Mesothelial cell of epicardium (in vitro differentiated cells): ENCODE measurements around the gene RNASEH2C. TPM values are rescaled to one million over a fixed set of nuclear protein-coding genes. Genes with fewer than 3 reads are reported as not detected.

Experiments
- DNase-seq, 2 experiments: peaks; one replicate each; pipeline ENCODE4 v3.0.0; 2021; ENCODE audit warnings: low spot score in 2 of 2; ENCODE audit not compliant: unreplicated experiment in 2 of 2
- H3K27ac Mint-ChIP-seq: 2 replicates; pipeline ENCODE4 v1.8.0; 2021; ENCODE audit warnings: mixed read lengths
- H3K27me3 Mint-ChIP-seq: 2 replicates; pipeline ENCODE4 v1.8.0; 2021; ENCODE audit warnings: low read depth, mixed read lengths
- H3K36me3 Mint-ChIP-seq: 2 replicates; pipeline ENCODE4 v1.8.0; 2021; ENCODE audit warnings: mixed read lengths
- H3K4me1 Mint-ChIP-seq: 2 replicates; pipeline ENCODE4 v1.8.0; 2021; ENCODE audit warnings: mixed read lengths
- H3K4me3 Mint-ChIP-seq: 2 replicates; pipeline ENCODE4 v1.8.0; 2021; ENCODE audit warnings: mild to moderate bottlenecking, moderate library complexity, mixed read lengths
- H3K9me3 Mint-ChIP-seq: 2 replicates; pipeline ENCODE4 v1.8.0; 2021; ENCODE audit warnings: mixed read lengths
- CTCF ChIP-seq: fragments of 200-600 bp; sonication (generic); IDR thresholded peaks from one replicate; pipeline ENCODE4 v1.5.0; 2021; ENCODE audit warnings: antibody characterized with exemption; ENCODE audit not compliant: unreplicated experiment
- total RNA-seq: library from RNA; stranded (reverse); gene quantifications from 3 replicates; pipeline ENCODE4 v1.2.1, GENCODE V29; 2021

Gene RNASEH2C
- total RNA-seq, 1 donor from 2014 or later, result 45.0 TPM

- H3K27ac Mint-ChIP-seq, result no peak overlapping the region
- H3K36me3 Mint-ChIP-seq, result peaks cover 2% of the 10 kb centered on the region
- TF ChIP-seq CTCF, result no peak
- no peaks in the 10 kb centered on the region for H3K4me1 Mint-ChIP-seq
- no peak overlapping the region for H3K4me3 Mint-ChIP-seq
- peaks cover 4% of the 10 kb centered on the region for H3K27me3 Mint-ChIP-seq
- no peaks in the 10 kb centered on the region for H3K9me3 Mint-ChIP-seq
- DNase-seq, result no peak
These were observed 47.6 kb downstream of the RNASEH2C start for GRCh38 chr11:65672982-65673381.

GRCh38 chr11:65672180-65672860 lies 48.3 kb downstream of the RNASEH2C start:
- H3K9me3 Mint-ChIP-seq, result no peaks in the 10 kb centered on the region
- H3K27me3 Mint-ChIP-seq, result peaks cover 4% of the 10 kb centered on the region
- H3K27ac Mint-ChIP-seq, result no peak overlapping the region
- DNase-seq, result no peak
- H3K4me1 Mint-ChIP-seq, result no peaks in the 10 kb centered on the region
- H3K36me3 Mint-ChIP-seq, result peaks cover 2% of the 10 kb centered on the region
- TF ChIP-seq CTCF, result no peak
- no peak overlapping the region for H3K4me3 Mint-ChIP-seq

Other genes starting within 250 kb of the RNASEH2C start
- gene MALAT1, start 221.8 kb downstream of the RNASEH2C start, total RNA-seq, result 15,343 to 16,172 TPM (median 16,018 TPM) in 3 replicates
- gene SCYL1, start 195.7 kb downstream of the RNASEH2C start, total RNA-seq, result 83.4 to 91.1 TPM (median 89.5 TPM) in 3 replicates
- gene LTBP3, start 162.4 kb downstream of the RNASEH2C start, total RNA-seq, result 314 to 333 TPM (median 318 TPM) in 3 replicates
- 23.1 to 27.8 TPM (median 27.4 TPM) in 3 replicates for gene ZNRD2, start 150.3 kb downstream of the RNASEH2C start, total RNA-seq
- gene FAM89B, start 148.3 kb downstream of the RNASEH2C start, total RNA-seq, result 56.7 to 61.5 TPM (median 57.6 TPM) in 3 replicates
- 30.4 to 35.2 TPM (median 33.8 TPM) in 3 replicates for gene EHBP1L1, start 144.7 kb downstream of the RNASEH2C start, total RNA-seq
- gene KCNK7, start 125.0 kb downstream of the RNASEH2C start, total RNA-seq, result 0.95 to 2.4 TPM (median 1.7 TPM) in 3 replicates
- gene MAP3K11, start 106.6 kb downstream of the RNASEH2C start, total RNA-seq, result 46.8 to 52.0 TPM (median 47.5 TPM) in 3 replicates
- 59.0 to 61.8 TPM (median 61.3 TPM) in 3 replicates for gene PCNX3, start 105.0 kb downstream of the RNASEH2C start, total RNA-seq
- 37.1 to 42.9 TPM (median 37.5 TPM) in 3 replicates for gene SIPA1, start 82.7 kb downstream of the RNASEH2C start, total RNA-seq
- 95.6 to 98.8 TPM (median 96.8 TPM) in 3 replicates for gene RELA, start 57.9 kb downstream of the RNASEH2C start, total RNA-seq
- gene KAT5, start 8.5 kb downstream of the RNASEH2C start, total RNA-seq, result 72.0 to 77.8 TPM (median 77.1 TPM) in 3 replicates
- 23.3 to 24.9 TPM (median 24.3 TPM) in 3 replicates for gene AP5B1, start 60.2 kb upstream of the RNASEH2C start, total RNA-seq
- 3.9 to 4.7 TPM (median 4.3 TPM) in 3 replicates for gene OVOL1, start 66.3 kb upstream of the RNASEH2C start, total RNA-seq
- 6.8 to 10.7 TPM (median 7.5 TPM) in 3 replicates for gene SNX32, start 113.2 kb upstream of the RNASEH2C start, total RNA-seq
- 730 to 758 TPM (median 736 TPM) in 3 replicates for gene CFL1, start 137.4 kb upstream of the RNASEH2C start, total RNA-seq
- 73.3 to 74.9 TPM (median 73.7 TPM) in 3 replicates for gene MUS81, start 139.6 kb upstream of the RNASEH2C start, total RNA-seq
- gene EFEMP2, start 152.0 kb upstream of the RNASEH2C start, total RNA-seq, result 203 to 216 TPM (median 211 TPM) in 3 replicates
- gene CTSW, start 159.0 kb upstream of the RNASEH2C start, total RNA-seq, result not detected in 3 replicates
- 62.4 to 63.9 TPM (median 62.9 TPM) in 3 replicates for gene FIBP, start 167.7 kb upstream of the RNASEH2C start, total RNA-seq
- 12.3 to 13.8 TPM (median 12.8 TPM) in 3 replicates for gene CCDC85B, start 169.9 kb upstream of the RNASEH2C start, total RNA-seq
- gene FOSL1, start 179.6 kb upstream of the RNASEH2C start, total RNA-seq, result 2.7 to 4.3 TPM (median 3.1 TPM) in 3 replicates
- 33.4 to 34.9 TPM (median 33.9 TPM) in 3 replicates for gene C11orf68, start 198.3 kb upstream of the RNASEH2C start, total RNA-seq
- gene DRAP1, start 198.6 kb upstream of the RNASEH2C start, total RNA-seq, result 68.5 to 74.4 TPM (median 70.9 TPM) in 3 replicates
- gene TSGA10IP, start 224.7 kb upstream of the RNASEH2C start, total RNA-seq, result not detected in 3 replicates
- 47.1 to 55.1 TPM (median 54.4 TPM) in 3 replicates for gene SART1, start 240.9 kb upstream of the RNASEH2C start, total RNA-seq